Gastrocnemius medialis (tissue), 4 donors: Measurements from ENCODE around the gene ITPKC. TPM values are rescaled to one million over a fixed set of nuclear protein-coding genes. Genes with fewer than 3 reads are reported as not detected.

Experiments
- ATAC-seq, 2 donors: fragments of 150-250 bp; one replicate each; pipeline ENCODE4 v1.9.1; 2016
- DNase-seq, 2 donors: peaks; one replicate each; pipeline ENCODE4 v3.0.0-alpha.2; 2019
- H3K27ac ChIP-seq, 4 donors: fragments of 200-600 bp; sonication (generic); 1 replicate in 1 of 4; 2 replicates in 3 of 4; pipeline ENCODE4 v1.5.1; 2016 to 2018; ENCODE audit warnings: mild to moderate bottlenecking in 2 of 4, moderate library complexity in 1 of 4
- H3K27me3 ChIP-seq, 3 donors: fragments of 200-600 bp; sonication (generic) in 2 of 3; 1 replicate in 1 of 3; 2 replicates in 2 of 3; pipeline versions ENCODE4 v1.5.1 to v1.6.0; 2016 to 2019; ENCODE audit warnings: mild to moderate bottlenecking in 1 of 3, moderate library complexity in 1 of 3
- H3K36me3 ChIP-seq, 2 donors: fragments of 200-600 bp; sonication (generic) in 1 of 2; one replicate each; pipeline ENCODE4 v1.5.1; 2017 to 2018
- H3K4me1 ChIP-seq, 2 donors: fragments of 200-600 bp; sonication (generic) in 1 of 2; one replicate each; pipeline ENCODE4 v1.5.1; 2016 to 2017; ENCODE audit warnings: mild to moderate bottlenecking in 2 of 2
- H3K4me3 ChIP-seq, 4 donors: fragments of 200-600 bp; sonication (generic) in 3 of 4; 1 replicate in 1 of 4; 2 replicates in 3 of 4; pipeline ENCODE4 v1.5.1; 2016 to 2019; ENCODE audit warnings: mild to moderate bottlenecking in 2 of 4
- H3K9me3 ChIP-seq, 3 donors: fragments of 200-600 bp; sonication (generic) in 2 of 3; 1 replicate in 1 of 3; 2 replicates in 2 of 3; pipeline ENCODE4 v1.5.1; 2016 to 2019
- CTCF ChIP-seq, 5 experiments: fragments of 450-650 bp in 3 of 5; fragments of 200-600 bp in 2 of 5; sonication (generic) in 2 of 5; IDR thresholded peaks in 4 of 5; conservative IDR thresholded peaks in 1 of 5; 1 replicate in 4 of 5; 2 replicates in 1 of 5; pipeline ENCODE4 v1.5.1; 2016 to 2019; ENCODE audit warnings: antibody characterized with exemption in 5 of 5, mild to moderate bottlenecking in 3 of 5, moderate library complexity in 3 of 5
- POLR2A ChIP-seq, 2 donors: fragments of 450-650 bp; IDR thresholded peaks; one replicate each; pipeline ENCODE4 v1.6.1; 2017; ENCODE audit warnings: antibody characterized with exemption in 2 of 2, mild to moderate bottlenecking in 2 of 2, moderate library complexity in 2 of 2
- in situ Hi-C, 4 donors: fragments of 200-750 bp; cut with MboI; loops; one replicate each; pipeline versions ENCODE4 v1.15.0 to v1.8.0; 2017; ENCODE audit warnings: low sequenced_read_pairs in 4 of 4
- intact Hi-C: fragments of 100-400 bp; cut with DNase I; formaldehyde crosslinking; loops from one replicate; pipeline ENCODE4 v1.15.1; 2023; ENCODE audit warnings: low total_unique reads
- total RNA-seq, 4 donors: library from RNA; depleted of rRNA; stranded (reverse); fragments of >200 nt; gene quantifications; one replicate each; pipeline versions ENCODE4 v1.1.0 to v1.2.3, GENCODE V29; 2016

Gene ITPKC
- total RNA-seq, 4 donors from 2014 or later, result 14.9 to 34.5 (median 21.8) TPM

DNA sequence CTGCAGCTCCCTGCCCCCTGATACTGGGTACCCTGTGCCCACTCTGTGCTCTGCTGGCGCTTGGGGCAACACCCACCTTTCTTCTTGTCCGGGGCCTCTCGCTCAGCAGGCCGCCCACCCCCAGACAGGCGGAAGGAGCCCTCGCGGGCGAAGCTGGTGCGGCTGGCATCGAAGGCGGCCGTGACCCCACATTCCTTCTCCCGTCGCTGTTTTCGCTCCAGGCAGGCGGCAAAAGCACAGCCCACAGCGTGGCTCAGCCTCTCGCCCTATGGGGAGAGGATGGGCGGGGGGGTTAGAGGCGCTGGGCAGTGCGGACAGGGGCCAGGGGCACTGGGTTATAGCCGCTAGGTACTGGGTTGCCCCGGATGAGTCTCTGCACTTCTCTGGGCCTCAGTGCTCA lies 39.8 kb upstream of the ITPKC start:
- DNase-seq, result no peak
- Histone ChIP-seq H3K4me3 (no peak overlapping the region), H3K36me3 (peaks cover 0 to 77% of the 10 kb centered on the region in 2 donors), H3K4me1 (peaks cover 0 to 4% of the 10 kb centered on the region in 2 donors), H3K27ac (no peak overlapping the region), H3K27me3 (no peaks in the 10 kb centered on the region), H3K9me3 (no peaks in the 10 kb centered on the region)
- no peak for TF ChIP-seq POLR2A (IDR thresholded peaks at IDR 0.05)
- no peak for TF ChIP-seq CTCF (IDR thresholded peaks at IDR 0.05 in 4 of 5, conservative IDR thresholded peaks at IDR 0.05 in 1 of 5)
- intact Hi-C loops, result no loop called here
- in situ Hi-C loops, result no loop called here
- ATAC-seq, result no peak

- no peak for TF ChIP-seq CTCF (IDR thresholded peaks at IDR 0.05 in 4 of 5, conservative IDR thresholded peaks at IDR 0.05 in 1 of 5)
- no peak for ATAC-seq
- no peak for DNase-seq
- no peak overlapping the region for H3K27ac ChIP-seq
- intact Hi-C loops, result no loop called here
- no peak overlapping the region for H3K4me3 ChIP-seq
- no peaks in the 10 kb centered on the region for H3K27me3 ChIP-seq
- H3K4me1 ChIP-seq, result no peaks in the 10 kb centered on the region
- no peaks in the 10 kb centered on the region for H3K9me3 ChIP-seq
- H3K36me3 ChIP-seq, result peaks cover 0 to 62% of the 10 kb centered on the region in 2 donors
- in situ Hi-C loops, result no loop called here
Measured at GRCh38 chr19:40681039-40681438, 35.9 kb upstream of the ITPKC start.

DNA sequence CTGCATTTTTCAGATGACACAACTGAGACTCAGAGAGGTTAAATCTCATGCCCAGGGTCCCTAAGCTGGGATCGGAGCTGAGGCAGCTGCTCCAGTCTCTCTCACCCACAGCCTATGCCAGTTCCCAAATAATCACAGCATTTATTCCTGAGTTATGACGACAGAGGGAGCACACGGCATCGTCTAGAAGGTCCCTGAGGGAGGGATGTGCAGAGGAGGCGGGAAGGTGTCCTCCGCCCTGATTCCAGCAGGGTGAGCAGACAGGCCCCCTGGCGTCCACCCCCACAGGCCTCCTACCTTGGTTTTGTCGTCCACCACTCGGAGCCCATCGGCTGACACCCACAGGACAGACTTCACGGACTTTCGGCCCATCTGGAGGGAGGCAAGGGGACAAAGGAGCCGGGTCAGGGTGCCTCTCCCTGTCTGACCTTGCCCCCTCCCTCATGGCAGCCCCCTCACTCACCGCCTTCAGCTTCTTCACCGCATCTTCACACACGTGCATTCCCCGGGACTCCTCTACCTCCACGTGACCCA lies 34.4 kb upstream of the ITPKC start:
- in situ Hi-C loops, result no loop called here
- Histone ChIP-seq H3K9me3 (no peaks in the 10 kb centered on the region), H3K36me3 (peaks cover 0 to 48% of the 10 kb centered on the region in 2 donors), H3K4me3 (no peak overlapping the region), H3K27ac (no peak overlapping the region), H3K4me1 (no peaks in the 10 kb centered on the region), H3K27me3 (no peaks in the 10 kb centered on the region)
- no peak for DNase-seq
- TF ChIP-seq CTCF (IDR thresholded peaks at IDR 0.05 in 4 of 5, conservative IDR thresholded peaks at IDR 0.05 in 1 of 5), result no peak
- TF ChIP-seq POLR2A (IDR thresholded peaks at IDR 0.05), result no peak
- no peak for ATAC-seq
- intact Hi-C loops, result no loop called here

DNA sequence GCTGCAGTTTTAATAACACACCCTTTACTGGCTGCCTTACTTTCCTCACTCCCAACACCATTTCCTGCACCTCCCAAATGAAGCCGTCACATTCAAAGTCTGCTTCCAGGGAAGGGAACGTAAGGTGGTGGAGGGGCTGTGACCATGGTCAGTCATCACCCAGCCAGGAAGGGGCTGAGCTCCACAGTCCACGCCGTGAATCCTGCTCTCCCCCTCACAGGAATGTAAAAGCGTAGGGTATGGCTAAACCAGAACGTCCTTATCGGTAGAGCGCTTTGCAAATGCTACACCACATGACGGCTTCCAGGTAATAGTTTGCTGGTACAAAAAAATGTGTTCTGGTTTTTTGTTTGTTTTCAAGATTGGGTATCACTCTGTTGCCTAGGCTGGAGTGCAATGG lies 33.5 kb upstream of the ITPKC start:
- ATAC-seq (no peak), DNase-seq (no peak)
- no peak for TF ChIP-seq POLR2A (IDR thresholded peaks at IDR 0.05)
- TF ChIP-seq CTCF (IDR thresholded peaks at IDR 0.05 in 4 of 5, conservative IDR thresholded peaks at IDR 0.05 in 1 of 5), result no peak
- Histone ChIP-seq H3K4me1 (no peaks in the 10 kb centered on the region), H3K36me3 (peaks cover 0 to 40% of the 10 kb centered on the region in 2 donors), H3K27ac (no peak overlapping the region), H3K9me3 (no peaks in the 10 kb centered on the region), H3K4me3 (no peak overlapping the region), H3K27me3 (no peaks in the 10 kb centered on the region)
- intact Hi-C loops, result no loop called here
- in situ Hi-C loops, result no loop called here

DNA sequence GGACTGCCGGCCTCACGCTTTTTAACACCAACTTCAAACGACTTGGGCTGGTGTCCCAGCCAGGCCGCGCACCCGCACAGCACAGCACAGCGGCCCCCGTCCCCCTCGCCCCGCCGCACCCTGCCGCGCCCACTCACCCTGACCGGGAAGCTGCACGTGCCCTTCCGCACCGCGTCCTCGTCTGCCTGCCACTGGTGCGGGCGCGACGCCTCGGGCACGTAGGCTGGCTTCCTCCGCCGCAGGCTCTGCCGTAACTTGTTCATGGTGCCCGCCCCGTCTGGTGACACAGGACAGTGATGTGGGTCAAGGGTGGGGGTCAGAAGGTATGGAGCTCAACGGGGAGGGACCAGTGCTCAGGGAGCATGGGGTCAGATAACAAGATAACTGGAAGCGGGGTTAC lies 32.6 kb upstream of the ITPKC start:
- intact Hi-C loops, result no loop called here
- peaks cover 0 to 5% of the 10 kb centered on the region in 2 donors for H3K4me1 ChIP-seq
- H3K9me3 ChIP-seq, result no peaks in the 10 kb centered on the region
- no peak for TF ChIP-seq CTCF (IDR thresholded peaks at IDR 0.05 in 4 of 5, conservative IDR thresholded peaks at IDR 0.05 in 1 of 5)
- TF ChIP-seq POLR2A (IDR thresholded peaks at IDR 0.05), result no peak
- DNase-seq (no peak), ATAC-seq (no peak)
- H3K27ac ChIP-seq, result no peak overlapping the region
- no peak overlapping the region for H3K4me3 ChIP-seq
- no peaks in the 10 kb centered on the region for H3K27me3 ChIP-seq
- in situ Hi-C loops, result no loop called here
- H3K36me3 ChIP-seq, result peaks cover 0 to 32% of the 10 kb centered on the region in 2 donors
